ENCODE data around the gene RNF187. TPM values are rescaled to one million over a fixed set of nuclear protein-coding genes. Genes with fewer than 3 reads are reported as not detected.

Gene RNF187
- total and polyA plus RNA-seq, 2 of the 13 experiments (the other 11 are each of a cell fraction or from before 2014, with no cell fraction given): 41.3 to 59.4 TPM

DNA sequence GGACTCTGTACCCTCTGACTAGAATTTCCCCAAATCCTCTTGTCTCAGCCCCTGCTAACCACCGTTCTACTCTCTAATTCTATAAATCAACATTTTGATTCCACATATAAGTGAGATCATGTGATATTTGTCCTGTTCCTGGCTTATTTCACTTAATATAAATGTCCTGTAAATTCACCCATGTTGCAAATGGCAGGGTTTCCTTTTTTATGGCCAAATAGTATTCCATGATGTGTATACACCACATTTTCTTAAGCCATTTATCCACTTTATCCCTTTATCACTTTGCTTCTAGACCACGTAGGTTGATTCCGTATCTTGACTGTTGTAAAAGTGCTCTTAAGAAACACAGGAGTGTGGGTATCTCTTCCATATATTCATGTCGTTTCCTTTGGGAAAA is 8.9 kb downstream of the RNF187 start:
- CTCF ChIA-PET (ENCODE audit: low intra/inter-chr PET ratio, low total read pairs): no interaction called here
- 93% methylated on average over 4 of the region's 4 CpGs for WGBS (ENCODE audit: low lambda C conversion rate)
- FAIRE-seq (no peak), ATAC-seq (no peak), DNase-seq (ENCODE audit: low spot score) (no peak)
- no TSS peak for BruUV-seq (replicated peaks)
- in situ Hi-C loops (cut with HindIII; ENCODE audit: extremely low pct_ligation_motif_present, low pct_unique_long_range_greater_than_20kb): no loop called here
- TF ChIP-seq HIVEP1 (CRISPR knock-in tag; IDR thresholded peaks at IDR 0.05) (no peak), ZNF576 (CRISPR knock-in tag; IDR thresholded peaks at IDR 0.05) (no peak), ZNF737 (CRISPR knock-in tag; IDR thresholded peaks at IDR 0.05; ENCODE audit: borderline replicate concordance) (no peak), FOXO1 (CRISPR knock-in tag; IDR thresholded peaks at IDR 0.05) (no peak), ATF4 (CRISPR knock-in tag; IDR thresholded peaks at IDR 0.05) (no peak), CAMTA2 (CRISPR knock-in tag; IDR thresholded peaks at IDR 0.05; ENCODE audit: borderline replicate concordance) (no peak), TAF1 (CRISPR knock-in tag; IDR thresholded peaks at IDR 0.05) (no peak), NR2F2 (IDR thresholded peaks at IDR 0.05; ENCODE audit: borderline replicate concordance, low read depth) (no peak), SMAD1 (CRISPR knock-in tag; IDR thresholded peaks at IDR 0.05; ENCODE audit: borderline replicate concordance, low read depth) (no peak), ZNF766 (CRISPR knock-in tag; IDR thresholded peaks at IDR 0.05; ENCODE audit: borderline replicate concordance) (no peak), ZNF7 (CRISPR knock-in tag; IDR thresholded peaks at IDR 0.05) (no peak), CREB3 (CRISPR knock-in tag; IDR thresholded peaks at IDR 0.05) (no peak), MNT (IDR thresholded peaks at IDR 0.05) (no peak), NR2F1 (CRISPR knock-in tag; IDR thresholded peaks at IDR 0.05) (no peak), ZNF101 (CRISPR knock-in tag; IDR thresholded peaks at IDR 0.05; ENCODE audit: borderline replicate concordance, low read depth) (no peak), NBN (conservative IDR thresholded peaks at IDR 0.05) (no peak), ZXDC (CRISPR knock-in tag; IDR thresholded peaks at IDR 0.05) (no peak)
- H3K79me2 ChIP-seq (ENCODE audit: insufficient read depth, low read length): no peaks in the 10 kb centered on the region
- H3K4me3 ChIP-seq (replicated peaks in 1 of 3; ENCODE audit: insufficient read depth in 1 of 3, low read depth in 2 of 3, low read length in 3 of 3): no peak overlapping the region
- H3K27ac ChIP-seq (ENCODE audit: extremely low read length, insufficient read depth, low read length): no peak overlapping the region
- peaks cover 6 to 27% of the 10 kb centered on the region in 2 experiments; a peak in 4 of 5 replicates for H3K36me3 ChIP-seq (replicated peaks in 1 of 2; ENCODE audit: control insufficient read depth in 1 of 2, insufficient read depth in 2 of 2, low read length in 2 of 2)
- H4K20me1 ChIP-seq (ENCODE audit: insufficient read depth, low read length): no peaks in the 10 kb centered on the region
- intact Hi-C loops (cut with micrococcal nuclease; ENCODE audit: unreplicated experiment): no loop called here
- H3K27me3 ChIP-seq (ENCODE audit: control insufficient read depth in 1 of 2, insufficient read depth in 2 of 2, low read length in 2 of 2): no peaks in the 10 kb centered on the region
- POLR2A ChIA-PET: no interaction called here
- H3K9ac ChIP-seq (ENCODE audit: insufficient read depth, low read depth, low read length): no peak overlapping the region
- H2AFZ ChIP-seq (ENCODE audit: low read length): no peak overlapping the region
- H3K4me1 ChIP-seq (ENCODE audit: insufficient read depth, low read length): peaks cover 8% of the 10 kb centered on the region
- H3K9me3 ChIP-seq (ENCODE audit: low read length): no peaks in the 10 kb centered on the region
- H3K4me2 ChIP-seq (ENCODE audit: low read depth, low read length): no peak overlapping the region
